Inflammatory macrophage (primary cell): ENCODE measurements around the gene ALDH16A1.
A peak's percentile ranks its signal among the peaks of the same experiment; 100 is the strongest.

ENCODE experiments used
- DNase-seq, 2 donors: peaks; one replicate each; pipeline ENCODE4 v3.0.0-alpha.2; 2020 to 2022
- total RNA-seq, 18 experiments: gene quantifications; one replicate each; lab custom pipeline; 2026; ENCODE audit warnings: mixed read lengths in 6 of 18, inconsistent platforms in 2 of 18; lab: John Stamatoyannopoulos, UW

The ALDH16A1 gene
- 15.5 to 92.8 (median 51.8) reads per million in 18 experiments for total RNA-seq

DNA sequence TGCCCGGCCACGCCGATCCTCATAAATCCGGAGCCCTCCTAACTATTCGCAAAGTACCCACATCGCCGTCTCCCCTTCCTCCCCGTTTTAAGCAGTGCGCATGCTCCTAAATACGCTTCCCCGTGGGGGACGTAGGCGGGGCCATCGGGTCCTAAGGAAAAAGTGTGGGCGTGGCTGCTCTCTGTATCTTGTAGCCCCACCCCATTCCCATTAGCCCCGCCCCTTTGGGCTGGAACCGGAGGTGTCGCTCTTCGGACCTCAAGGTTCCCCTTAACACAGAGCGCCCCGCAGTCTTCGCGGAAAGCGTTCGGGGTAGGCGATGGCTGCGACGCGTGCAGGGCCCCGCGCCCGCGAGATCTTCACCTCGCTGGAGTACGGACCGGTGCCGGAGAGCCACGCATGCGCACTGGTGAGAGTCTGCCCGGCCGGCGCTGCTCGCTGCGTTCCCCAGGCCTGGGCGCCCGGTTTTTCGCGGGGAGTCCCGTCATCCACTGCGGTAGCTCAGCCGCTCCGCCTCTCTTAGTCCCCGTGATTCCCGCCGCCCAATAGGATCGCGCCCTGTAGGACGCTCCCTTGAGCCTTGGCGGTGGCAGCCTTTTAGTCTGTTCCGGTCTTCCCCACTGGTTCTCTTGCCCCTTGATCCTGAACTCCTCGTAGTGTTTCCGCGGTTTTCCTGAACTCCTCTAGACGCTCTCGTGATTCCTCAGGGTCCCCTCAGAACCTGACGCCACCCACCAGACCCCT, at the start of gene ALDH16A1:
ALDH16A1 (plus strand) TSS at position 213 of the 744 bp plus-strand sequence; CDS start at position 320, 107 bp downstream.
- DNase-seq: peak; percentile 98 to 99

DNA sequence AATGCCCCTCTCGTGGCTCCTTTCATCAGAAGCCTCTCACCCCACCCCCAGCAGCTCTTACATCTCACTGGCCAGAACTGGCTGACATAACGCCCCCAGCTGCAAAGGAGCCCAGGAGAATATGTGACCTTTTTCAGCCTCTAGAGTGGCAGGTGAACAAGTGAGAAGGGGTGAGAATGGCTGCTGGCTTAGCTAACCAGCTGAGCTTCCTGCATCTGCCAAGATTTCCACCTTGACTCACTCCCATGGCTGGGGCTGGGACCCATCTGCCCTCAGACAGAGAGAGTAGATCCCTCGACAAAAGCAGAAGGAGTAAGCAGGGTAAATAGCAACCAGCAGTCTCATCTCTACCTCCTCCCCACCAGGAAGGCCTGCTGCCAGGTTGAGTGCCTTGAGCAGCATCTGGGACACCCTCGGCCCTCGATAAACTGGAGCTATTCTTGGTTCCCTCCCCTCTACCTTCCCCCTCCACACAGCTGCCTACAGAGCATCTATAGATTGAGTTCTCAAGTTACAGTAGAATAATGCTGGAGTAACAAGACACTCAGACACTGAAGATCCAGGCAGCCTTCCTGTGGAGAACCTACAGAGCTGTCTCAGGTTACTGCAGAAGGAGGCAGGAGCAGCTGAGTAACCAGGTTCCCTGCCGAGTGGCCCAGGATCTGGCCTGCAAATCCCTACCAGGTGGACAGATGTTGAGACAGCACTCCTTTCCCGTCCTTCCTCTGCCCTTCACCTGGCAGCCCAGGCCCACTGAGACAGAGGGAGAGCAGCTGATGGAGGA, 49.4 kb upstream of the ALDH16A1 start:
- DNase-seq: no peak

GRCh38 chr19:49407079-49407478, 45.9 kb upstream of the ALDH16A1 start:
- no peak for DNase-seq

GRCh38 chr19:49407482-49408015, 45.5 kb upstream of the ALDH16A1 start:
- no peak for DNase-seq

DNA sequence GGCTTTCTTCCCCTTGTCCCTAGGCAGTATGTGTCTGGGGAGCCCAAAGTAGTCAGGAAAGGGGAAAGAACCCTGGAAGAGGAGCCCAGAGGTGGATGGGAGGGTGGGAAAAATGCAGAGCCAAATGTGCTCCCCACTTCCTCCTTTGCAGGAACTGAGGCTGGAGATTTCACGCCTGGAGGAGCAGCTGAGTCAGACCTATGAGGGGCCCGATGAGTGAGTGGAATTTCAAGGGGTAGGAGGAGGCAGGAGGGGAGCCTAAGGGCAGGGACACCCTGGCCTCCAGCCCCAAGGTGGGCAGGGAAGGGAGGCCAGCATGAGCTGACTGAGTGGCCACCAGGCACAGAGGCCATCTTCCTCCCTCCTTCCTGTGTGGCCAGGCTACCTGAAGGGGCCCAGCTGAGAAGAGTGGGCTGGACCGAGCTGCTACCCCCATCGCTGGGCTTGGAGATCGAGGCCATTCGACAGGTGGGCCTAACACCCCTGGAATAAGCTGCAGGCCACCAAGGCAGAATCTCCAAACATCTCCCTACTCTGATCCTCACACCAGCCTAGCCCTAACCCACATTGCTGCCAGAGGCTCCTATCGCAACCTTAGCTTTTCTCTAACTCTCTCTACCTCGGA, 44.1 kb upstream of the ALDH16A1 start:
- peak; percentile 14 to 45 for DNase-seq

GRCh38 chr19:49409441-49410029, 43.5 kb upstream of the ALDH16A1 start:
- DNase-seq: peak; percentile 74 to 84

- DNase-seq: no peak
These were observed 41.2 kb upstream of the ALDH16A1 start for GRCh38 chr19:49411681-49412326.

- DNase-seq: no peak
These were observed 39.7 kb upstream of the ALDH16A1 start for GRCh38 chr19:49413348-49413747.

DNA sequence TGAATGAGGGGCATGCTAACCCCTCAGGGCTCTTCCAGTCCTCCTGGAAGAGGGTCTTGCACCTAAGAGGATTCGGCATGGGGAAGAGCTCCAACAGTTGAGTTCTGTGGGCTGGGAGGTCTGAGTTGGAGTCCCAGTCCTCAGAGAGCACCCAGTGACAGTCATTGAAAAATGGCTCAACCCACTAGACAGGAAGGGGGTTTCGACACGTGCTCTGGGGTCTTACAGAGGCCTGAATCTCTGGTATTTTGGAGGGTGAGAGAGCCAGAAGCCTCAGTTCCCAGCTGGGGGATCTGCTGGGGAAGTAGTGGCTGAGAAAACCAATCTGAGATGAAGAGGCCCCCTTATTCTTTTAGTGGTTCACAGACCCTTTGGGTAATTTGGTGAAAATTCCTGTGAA, 38.8 kb upstream of the ALDH16A1 start:
- DNase-seq: no peak

- DNase-seq: peak in 1 of 2 donors; percentile 59
These were observed 37.8 kb upstream of the ALDH16A1 start for GRCh38 chr19:49415102-49415809.

- no peak for DNase-seq
These were observed 37.2 kb upstream of the ALDH16A1 start for GRCh38 chr19:49415810-49416200.

DNA sequence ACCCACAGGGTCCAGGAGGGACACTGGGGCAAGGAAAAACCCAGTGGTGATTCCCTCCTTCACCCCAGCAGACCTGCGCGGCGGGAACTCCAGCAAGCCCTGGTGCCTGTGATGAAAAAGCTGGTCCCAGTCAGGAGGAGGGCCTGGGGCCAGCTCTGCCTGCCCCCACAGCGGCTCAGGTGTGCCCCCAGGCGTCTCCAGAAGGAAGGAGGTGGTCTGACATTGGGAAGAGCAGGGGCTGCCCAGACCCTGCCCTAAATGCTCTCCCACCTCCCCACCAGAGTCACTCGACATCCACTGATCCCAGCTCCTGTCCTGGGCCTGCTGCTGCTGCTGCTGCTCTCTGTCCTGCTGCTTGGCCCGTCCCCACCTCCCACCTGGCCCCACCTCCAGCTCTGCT, 35.9 kb upstream of the ALDH16A1 start:
- no peak for DNase-seq

GRCh38 chr19:49418511-49418910, 34.5 kb upstream of the ALDH16A1 start:
- DNase-seq: no peak

DNA sequence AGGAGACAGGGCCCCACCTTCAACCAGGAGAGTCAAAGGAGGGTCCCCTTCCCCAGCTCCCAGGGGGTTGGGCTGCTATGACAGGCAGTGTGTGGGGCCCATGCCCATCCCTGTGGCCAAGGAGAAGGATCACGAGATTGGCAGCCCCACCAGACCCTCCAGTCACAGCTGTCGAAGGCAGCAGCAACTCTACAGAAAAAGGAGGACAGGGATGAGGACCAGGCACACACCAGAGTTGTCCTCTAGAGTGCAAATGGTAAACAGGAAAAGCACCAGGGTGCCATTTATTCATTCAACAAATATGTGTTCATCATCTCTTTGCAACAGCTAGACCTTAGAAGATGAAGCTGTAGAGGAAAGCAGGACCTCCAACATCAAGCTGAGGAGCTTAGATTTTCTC, 33.9 kb upstream of the ALDH16A1 start:
- DNase-seq: no peak

DNA sequence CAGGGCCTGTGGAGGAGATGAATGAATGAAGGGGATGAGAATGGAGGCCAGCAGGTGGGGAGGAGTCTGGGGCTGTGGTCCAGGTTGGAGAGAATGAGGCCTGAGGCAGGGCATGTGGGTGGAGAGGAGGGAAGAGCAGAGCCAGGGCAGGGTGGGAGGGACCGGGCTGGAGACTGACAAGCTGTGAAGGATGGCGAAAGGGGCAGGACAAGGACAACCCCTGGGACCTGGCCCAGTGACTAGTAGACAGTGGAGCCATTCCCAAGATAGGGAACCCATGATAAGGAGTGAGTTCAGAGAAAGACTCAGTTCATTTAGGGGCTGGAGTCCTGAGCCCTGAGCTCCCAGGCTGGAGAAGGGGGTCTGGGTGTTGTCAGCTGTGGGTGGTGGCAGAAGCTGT, 32.8 kb upstream of the ALDH16A1 start:
- no peak for DNase-seq

- peak; percentile 59 to 74 for DNase-seq
These were observed 31.8 kb upstream of the ALDH16A1 start for GRCh38 chr19:49421039-49421877.

DNA sequence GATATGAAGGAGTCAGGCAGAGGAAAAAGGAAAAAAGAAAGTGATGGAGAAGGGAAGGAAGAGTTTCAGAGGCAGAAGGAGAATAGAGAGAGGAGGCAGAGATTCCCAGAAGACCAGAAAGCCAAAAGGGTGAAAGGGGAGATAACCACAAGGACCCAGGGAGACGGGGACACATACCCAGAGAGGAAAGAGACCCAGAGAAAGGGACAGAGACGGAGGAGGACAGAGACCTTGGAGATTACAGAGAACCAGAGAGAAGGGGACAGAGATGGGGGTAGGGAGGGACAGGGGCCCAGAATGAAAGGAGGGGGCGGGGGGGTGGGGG, 31.2 kb upstream of the ALDH16A1 start:
- no peak for DNase-seq

DNA sequence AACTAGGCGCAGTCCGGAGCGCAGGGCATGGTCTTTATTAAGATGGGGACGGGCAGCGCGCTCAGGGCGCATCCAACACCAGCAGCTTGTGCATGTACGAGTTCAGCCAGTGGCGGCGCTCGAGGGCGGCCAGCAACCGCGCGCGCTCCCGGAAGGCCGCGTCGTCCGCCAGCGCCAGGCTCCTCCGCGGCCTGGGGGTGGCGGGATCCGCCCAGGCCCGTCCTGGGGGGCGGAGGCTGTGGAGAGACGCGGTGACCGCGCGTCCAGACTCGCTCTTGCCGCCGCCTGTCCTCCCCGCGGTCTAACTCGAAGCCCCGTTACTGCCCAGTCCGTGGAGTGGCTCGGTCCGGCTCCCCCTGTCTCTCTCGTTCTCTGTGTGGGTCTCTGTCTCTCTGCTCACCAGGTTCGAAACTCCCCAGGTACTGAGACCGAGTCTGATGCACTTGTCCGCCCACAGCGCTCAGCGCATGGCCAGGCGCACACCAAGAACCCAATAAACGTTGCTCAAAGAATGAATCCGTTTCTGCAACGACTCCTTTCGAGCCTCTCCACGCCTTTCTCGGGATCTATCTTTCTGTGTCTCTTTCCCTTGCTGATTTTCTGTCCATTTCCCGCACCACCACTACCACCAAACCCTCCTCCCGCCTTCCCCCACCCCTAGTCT, 30.5 kb upstream of the ALDH16A1 start:
- peak; percentile 34 to 62 for DNase-seq

GRCh38 chr19:49423071-49423984, 29.7 kb upstream of the ALDH16A1 start, which contains the start of gene PTH2:
Gene PTH2 (minus strand): TSS chr19:49423441. CDS start chr19:49423339, 102 bp downstream.
- no peak for DNase-seq
